GM12878 (cell line): ENCODE results near the gene MTTP. TPM values are rescaled to one million over a fixed set of nuclear protein-coding genes. Genes with fewer than 3 reads are reported as not detected.

Source experiments
- CBFB ChIP-seq: IDR thresholded peaks from 2 replicates; pipeline ENCODE4 v1.6.1; 2016; ENCODE audit warnings: antibody characterized with exemption, low read depth
- ESRRA ChIP-seq: IDR thresholded peaks from 2 replicates; pipeline ENCODE4 v1.6.1; 2012; ENCODE audit warnings: mild to moderate bottlenecking, low read length, improper control_type of control experiment
- ETV6 ChIP-seq, 2 experiments: fragments of 450-650 bp in 1 of 2; IDR thresholded peaks in 1 of 2; conservative IDR thresholded peaks in 1 of 2; 2 replicates each; pipeline ENCODE4 v1.6.1; 2014; ENCODE audit warnings: antibody characterized with exemption in 1 of 2, borderline replicate concordance in 1 of 2, low read depth in 1 of 2, mild to moderate bottlenecking in 1 of 2, moderate library complexity in 1 of 2
- GABPA ChIP-seq: IDR thresholded peaks from 2 replicates; pipeline ENCODE4 v1.6.1; 2014; ENCODE audit warnings: antibody characterized with exemption, low read depth, mild to moderate bottlenecking, inconsistent platforms
- NBN ChIP-seq: fragments of 450-650 bp; IDR thresholded peaks from 2 replicates; pipeline ENCODE4 v1.6.1; 2016
- SUPT20H ChIP-seq: IDR thresholded peaks from 2 replicates; pipeline ENCODE4 v1.6.1; 2011; ENCODE audit warnings: low read depth, mild to moderate bottlenecking, low read length, moderate library complexity, borderline replicate concordance; ENCODE audit not compliant: control insufficient read depth
- TCF12 ChIP-seq: IDR thresholded peaks from 2 replicates; pipeline ENCODE4 v1.6.1; 2011; ENCODE audit warnings: low read depth, mild to moderate bottlenecking, low read length
- polyA plus RNA-seq, 11 experiments: library from polyadenylated mRNA; depleted of rRNA in 4 of 11; unstranded in 6 of 11; stranded (reverse) in 5 of 11; fragments of >200 nt; fragmentation: Nextera tagmentation in 4 of 11; fragmentation: Illumina TruSeq in 1 of 11; extraction: Ambion mirVana in 4 of 11; extraction: Trizol in 1 of 11; gene quantifications; 1 replicate in 1 of 11; 2 replicates in 10 of 11; pipeline versions ENCODE4 v1.2.1 to v1.2.3, GENCODE V29; 2011 to 2016; ENCODE audit warnings: inconsistent platforms in 2 of 11, missing spikeins in 2 of 11, low read depth in 1 of 11
- total RNA-seq, 4 experiments: library from RNA; depleted of rRNA in 3 of 4; stranded (reverse); fragments of >200 nt in 3 of 4; fragmentation: Illumina TruSeq in 1 of 4; extraction: Trizol in 1 of 4; gene quantifications; 2 replicates each; pipeline versions ENCODE4 v1.2.1 to v1.2.3, GENCODE V29; 2013 to 2021
- TF ChIP-seq, protein P1 (sequence below): IDR thresholded peaks from 2 replicates; pipeline ENCODE4 v1.6.1; 2012; ENCODE audit warnings: improper control_type of control experiment, low read depth, low read length; ENCODE audit not compliant: insufficient replicate concordance

The MTTP gene
- total and polyA plus RNA-seq, 10 of the 15 experiments (the other 5 are each of a cell fraction or from before 2014, with no cell fraction given), result 0.08 to 2.2 (median 0.21) TPM; not detected in 1

GRCh38 chr4:99622341-99622740 lies 47.7 kb downstream of the MTTP start (continued):
- TF ChIP-seq, protein P1, sequence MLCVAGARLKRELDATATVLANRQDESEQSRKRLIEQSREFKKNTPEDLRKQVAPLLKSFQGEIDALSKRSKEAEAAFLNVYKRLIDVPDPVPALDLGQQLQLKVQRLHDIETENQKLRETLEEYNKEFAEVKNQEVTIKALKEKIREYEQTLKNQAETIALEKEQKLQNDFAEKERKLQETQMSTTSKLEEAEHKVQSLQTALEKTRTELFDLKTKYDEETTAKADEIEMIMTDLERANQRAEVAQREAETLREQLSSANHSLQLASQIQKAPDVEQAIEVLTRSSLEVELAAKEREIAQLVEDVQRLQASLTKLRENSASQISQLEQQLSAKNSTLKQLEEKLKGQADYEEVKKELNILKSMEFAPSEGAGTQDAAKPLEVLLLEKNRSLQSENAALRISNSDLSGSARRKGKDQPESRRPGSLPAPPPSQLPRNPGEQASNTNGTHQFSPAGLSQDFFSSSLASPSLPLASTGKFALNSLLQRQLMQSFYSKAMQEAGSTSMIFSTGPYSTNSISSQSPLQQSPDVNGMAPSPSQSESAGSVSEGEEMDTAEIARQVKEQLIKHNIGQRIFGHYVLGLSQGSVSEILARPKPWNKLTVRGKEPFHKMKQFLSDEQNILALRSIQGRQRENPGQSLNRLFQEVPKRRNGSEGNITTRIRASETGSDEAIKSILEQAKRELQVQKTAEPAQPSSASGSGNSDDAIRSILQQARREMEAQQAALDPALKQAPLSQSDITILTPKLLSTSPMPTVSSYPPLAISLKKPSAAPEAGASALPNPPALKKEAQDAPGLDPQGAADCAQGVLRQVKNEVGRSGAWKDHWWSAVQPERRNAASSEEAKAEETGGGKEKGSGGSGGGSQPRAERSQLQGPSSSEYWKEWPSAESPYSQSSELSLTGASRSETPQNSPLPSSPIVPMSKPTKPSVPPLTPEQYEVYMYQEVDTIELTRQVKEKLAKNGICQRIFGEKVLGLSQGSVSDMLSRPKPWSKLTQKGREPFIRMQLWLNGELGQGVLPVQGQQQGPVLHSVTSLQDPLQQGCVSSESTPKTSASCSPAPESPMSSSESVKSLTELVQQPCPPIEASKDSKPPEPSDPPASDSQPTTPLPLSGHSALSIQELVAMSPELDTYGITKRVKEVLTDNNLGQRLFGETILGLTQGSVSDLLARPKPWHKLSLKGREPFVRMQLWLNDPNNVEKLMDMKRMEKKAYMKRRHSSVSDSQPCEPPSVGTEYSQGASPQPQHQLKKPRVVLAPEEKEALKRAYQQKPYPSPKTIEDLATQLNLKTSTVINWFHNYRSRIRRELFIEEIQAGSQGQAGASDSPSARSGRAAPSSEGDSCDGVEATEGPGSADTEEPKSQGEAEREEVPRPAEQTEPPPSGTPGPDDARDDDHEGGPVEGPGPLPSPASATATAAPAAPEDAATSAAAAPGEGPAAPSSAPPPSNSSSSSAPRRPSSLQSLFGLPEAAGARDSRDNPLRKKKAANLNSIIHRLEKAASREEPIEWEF, result no peak
- TF ChIP-seq NBN (no peak), SUPT20H (no peak), CBFB (no peak), TCF12 (no peak), ETV6 (conservative IDR thresholded peaks at IDR 0.05 in 1 of 2, IDR thresholded peaks at IDR 0.05 in 1 of 2; ENCODE audit: borderline replicate concordance in 1 of 2, low read depth in 1 of 2) (no peak), ESRRA (no peak), GABPA (no peak)
